ENCODE measurements around the gene PIM3. TPM values are rescaled to one million over a fixed set of nuclear protein-coding genes. Genes with fewer than 3 reads are reported as not detected.
"Not testable (repeated sequence)": the region's sequence is repeated elsewhere in the genome, so short reads cannot be mapped to it uniquely, and the experiment has no call there.

Gene PIM3
- total RNA-seq, 1 donor from 2014 or later = 94.7 TPM

DNA sequence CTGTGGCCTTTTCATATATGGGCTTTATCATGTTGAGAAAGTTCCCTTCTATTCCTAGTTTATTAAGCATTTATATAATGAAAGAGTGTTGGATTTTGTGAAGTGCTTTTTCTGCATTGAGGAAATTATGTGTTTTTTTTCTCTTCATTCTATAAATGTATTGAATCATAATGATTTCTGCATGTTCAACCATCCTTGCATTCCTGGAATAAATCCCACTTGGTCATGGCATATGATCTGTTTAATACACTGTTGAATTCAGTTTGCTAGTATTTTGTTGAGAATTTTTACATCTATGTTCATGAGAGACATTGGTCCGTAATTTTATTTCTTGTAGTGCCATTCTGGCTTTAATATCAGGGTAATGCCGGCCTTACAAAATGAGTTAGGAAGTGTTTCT, 25.8 kb downstream of the PIM3 start:
- H3K36me3 ChIP-seq = no peaks in the 10 kb centered on the region
- H3K27me3 ChIP-seq (ENCODE audit: low read depth) = peaks cover 22% of the 10 kb centered on the region
- DNase-seq (no peak), ATAC-seq (no peak)
- intact Hi-C loops (cut with DNase I) = no loop called here
- H3K4me3 ChIP-seq = no peak overlapping the region
- TF ChIP-seq, protein P1, sequence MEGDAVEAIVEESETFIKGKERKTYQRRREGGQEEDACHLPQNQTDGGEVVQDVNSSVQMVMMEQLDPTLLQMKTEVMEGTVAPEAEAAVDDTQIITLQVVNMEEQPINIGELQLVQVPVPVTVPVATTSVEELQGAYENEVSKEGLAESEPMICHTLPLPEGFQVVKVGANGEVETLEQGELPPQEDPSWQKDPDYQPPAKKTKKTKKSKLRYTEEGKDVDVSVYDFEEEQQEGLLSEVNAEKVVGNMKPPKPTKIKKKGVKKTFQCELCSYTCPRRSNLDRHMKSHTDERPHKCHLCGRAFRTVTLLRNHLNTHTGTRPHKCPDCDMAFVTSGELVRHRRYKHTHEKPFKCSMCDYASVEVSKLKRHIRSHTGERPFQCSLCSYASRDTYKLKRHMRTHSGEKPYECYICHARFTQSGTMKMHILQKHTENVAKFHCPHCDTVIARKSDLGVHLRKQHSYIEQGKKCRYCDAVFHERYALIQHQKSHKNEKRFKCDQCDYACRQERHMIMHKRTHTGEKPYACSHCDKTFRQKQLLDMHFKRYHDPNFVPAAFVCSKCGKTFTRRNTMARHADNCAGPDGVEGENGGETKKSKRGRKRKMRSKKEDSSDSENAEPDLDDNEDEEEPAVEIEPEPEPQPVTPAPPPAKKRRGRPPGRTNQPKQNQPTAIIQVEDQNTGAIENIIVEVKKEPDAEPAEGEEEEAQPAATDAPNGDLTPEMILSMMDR (IDR thresholded peaks at IDR 0.05) = no peak
- peaks cover 10% of the 10 kb centered on the region for H3K4me1 ChIP-seq
- H3K9me3 ChIP-seq = peaks cover 16% of the 10 kb centered on the region
- no peak overlapping the region for H3K27ac ChIP-seq

DNA sequence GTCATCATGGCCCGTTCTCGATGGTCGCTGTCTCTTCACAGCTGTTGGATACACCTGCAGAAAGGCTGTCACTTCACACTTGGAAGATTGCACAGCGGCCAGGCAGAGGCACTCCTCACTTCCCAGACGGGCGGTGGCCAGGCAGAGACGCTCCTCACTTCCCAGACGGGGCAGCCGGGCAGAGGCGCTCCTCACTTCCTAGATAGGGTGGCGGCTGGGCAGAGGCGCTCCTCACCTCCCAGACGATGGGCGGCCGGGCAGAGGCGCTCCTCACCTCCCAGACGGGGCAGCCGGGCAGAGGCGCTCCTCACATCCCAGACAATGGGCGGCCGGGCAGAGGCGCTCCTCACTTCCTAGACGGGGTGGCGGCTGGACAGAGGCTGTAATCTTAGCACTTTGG, 29.3 kb downstream of the PIM3 start:
- DNase-seq = peak; percentile 12
- H3K27me3 ChIP-seq (ENCODE audit: low read depth); H3K4me3 ChIP-seq; ATAC-seq; H3K27ac ChIP-seq; H3K4me1 ChIP-seq; intact Hi-C loops (cut with DNase I); H3K36me3 ChIP-seq: not testable (repeated sequence)
- peaks cover 16% of the 10 kb centered on the region for H3K9me3 ChIP-seq

DNA sequence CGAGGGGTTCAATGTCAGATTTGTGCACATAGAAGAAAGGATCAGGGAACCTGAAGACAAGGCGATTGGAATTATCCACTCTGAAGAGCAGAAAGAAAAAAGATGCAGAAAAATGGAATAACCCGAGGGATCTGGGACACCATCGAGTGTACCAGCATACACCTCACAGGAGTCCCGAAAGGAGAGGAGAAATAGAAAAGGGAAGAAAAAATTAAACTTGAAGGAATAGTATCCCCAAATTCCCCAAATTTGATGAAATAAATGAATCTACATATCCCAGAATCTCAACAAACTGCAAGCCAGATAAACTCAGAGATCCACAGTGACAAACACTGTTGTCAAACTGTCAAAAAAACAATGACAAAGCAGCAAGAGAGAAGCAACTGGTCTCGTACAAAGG, 30.6 kb downstream of the PIM3 start:
- TF ChIP-seq, protein P1 (IDR thresholded peaks at IDR 0.05) = no peak
- intact Hi-C loops (cut with DNase I) = no loop called here

DNA sequence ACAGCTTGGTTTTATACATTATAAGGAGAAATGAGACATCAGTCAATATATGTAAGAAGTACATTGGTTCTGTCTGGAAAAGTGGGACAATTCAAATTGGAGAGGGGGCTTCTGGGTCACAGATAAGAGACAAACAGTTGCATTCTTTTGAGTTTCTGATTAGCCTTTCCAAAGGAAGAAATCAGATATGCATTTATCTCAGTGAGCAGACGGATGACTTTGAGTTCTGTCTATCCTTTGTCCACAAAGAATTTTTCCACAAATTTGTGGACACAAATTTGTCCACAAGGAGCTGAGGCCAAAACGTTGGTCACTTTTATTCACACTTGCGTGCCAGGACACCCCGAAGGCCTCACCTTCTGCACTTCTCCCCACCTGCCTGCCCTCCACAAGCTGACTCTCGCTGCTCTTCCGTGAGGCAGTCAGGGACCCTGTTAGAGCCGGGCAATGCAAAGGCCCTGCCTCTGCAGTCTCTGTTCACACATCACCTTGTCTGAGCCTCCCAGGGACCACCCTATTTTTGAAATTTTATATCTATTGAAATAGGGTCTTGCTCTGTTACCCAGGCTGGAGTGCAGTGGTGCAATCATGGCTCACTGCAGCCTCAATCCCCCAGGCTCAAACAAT, 31.4 kb downstream of the PIM3 start:
- TF ChIP-seq, protein P1 (IDR thresholded peaks at IDR 0.05) = no peak
- H3K9me3 ChIP-seq = peaks cover 7% of the 10 kb centered on the region
- no peaks in the 10 kb centered on the region for H3K36me3 ChIP-seq
- no peak for DNase-seq
- no peaks in the 10 kb centered on the region for H3K27me3 ChIP-seq (ENCODE audit: low read depth)
- peaks cover 8% of the 10 kb centered on the region for H3K4me1 ChIP-seq
- no peak overlapping the region for H3K27ac ChIP-seq
- no peak for ATAC-seq
- no peak overlapping the region for H3K4me3 ChIP-seq
- intact Hi-C loops (cut with DNase I) = no loop called here

More for the DNA sequence above, 30.6 kb downstream of the PIM3 start:
- Histone ChIP-seq H3K4me1 (peaks cover 8% of the 10 kb centered on the region), H3K27ac (no peak overlapping the region), H3K27me3 (ENCODE audit: low read depth) (no peaks in the 10 kb centered on the region), H3K4me3 (no peak overlapping the region), H3K36me3 (no peaks in the 10 kb centered on the region), H3K9me3 (peaks cover 13% of the 10 kb centered on the region)
- DNase-seq = no peak
- no peak for ATAC-seq

DNA sequence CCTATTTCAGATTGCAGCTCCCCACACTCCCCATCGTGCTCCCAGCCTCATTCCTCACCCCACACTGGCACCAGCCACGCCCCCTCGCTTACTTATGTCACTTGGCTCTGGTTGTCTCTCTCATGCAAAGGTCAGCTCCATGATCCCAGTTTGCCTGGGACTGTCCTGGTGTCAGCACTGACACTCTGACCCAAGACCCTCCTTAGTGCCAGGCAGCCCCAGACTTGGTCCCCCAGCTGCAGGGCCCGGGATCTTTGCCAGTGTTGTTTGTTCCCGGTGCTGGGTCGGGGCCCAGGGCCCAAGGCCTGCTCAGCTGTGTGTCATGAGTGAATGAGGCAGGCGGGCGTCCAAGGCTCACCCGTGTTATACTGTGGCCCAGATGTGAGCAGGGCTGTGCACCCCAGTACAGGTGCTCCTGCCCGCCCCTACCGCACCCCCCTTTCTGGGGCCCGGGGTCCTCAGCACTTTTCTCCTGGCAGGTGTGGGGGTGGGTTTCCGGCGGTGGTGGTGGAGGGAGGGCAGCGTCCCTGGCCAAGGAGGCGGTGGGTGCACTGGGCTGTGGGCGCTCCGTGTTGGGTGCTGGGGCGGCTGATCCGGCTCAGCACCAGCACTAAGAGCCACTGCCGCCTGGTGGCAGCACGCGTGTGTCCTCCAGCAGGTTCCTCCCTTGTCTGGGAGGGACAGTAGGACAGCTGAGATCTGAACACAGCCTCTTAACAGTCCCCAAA, 32.5 kb downstream of the PIM3 start:
- no peak overlapping the region for H3K27ac ChIP-seq
- ATAC-seq = peak; percentile 85 to 92
- intact Hi-C loops (cut with DNase I) = no loop called here

More for the DNA sequence above, 32.5 kb downstream of the PIM3 start:
- peaks cover 7% of the 10 kb centered on the region for H3K9me3 ChIP-seq
- H3K4me3 ChIP-seq = no peak overlapping the region
- peak; percentile 85 for DNase-seq
- peaks cover 8% of the 10 kb centered on the region for H3K4me1 ChIP-seq
- no peaks in the 10 kb centered on the region for H3K27me3 ChIP-seq (ENCODE audit: low read depth)
- no peaks in the 10 kb centered on the region for H3K36me3 ChIP-seq
- TF ChIP-seq, protein P1 (IDR thresholded peaks at IDR 0.05) = peak; percentile 81

Measured in lower lobe of right lung (tissue), 2 donors.